ENCODE results near the gene ZNF680.

ZNF680 gene

DNA sequence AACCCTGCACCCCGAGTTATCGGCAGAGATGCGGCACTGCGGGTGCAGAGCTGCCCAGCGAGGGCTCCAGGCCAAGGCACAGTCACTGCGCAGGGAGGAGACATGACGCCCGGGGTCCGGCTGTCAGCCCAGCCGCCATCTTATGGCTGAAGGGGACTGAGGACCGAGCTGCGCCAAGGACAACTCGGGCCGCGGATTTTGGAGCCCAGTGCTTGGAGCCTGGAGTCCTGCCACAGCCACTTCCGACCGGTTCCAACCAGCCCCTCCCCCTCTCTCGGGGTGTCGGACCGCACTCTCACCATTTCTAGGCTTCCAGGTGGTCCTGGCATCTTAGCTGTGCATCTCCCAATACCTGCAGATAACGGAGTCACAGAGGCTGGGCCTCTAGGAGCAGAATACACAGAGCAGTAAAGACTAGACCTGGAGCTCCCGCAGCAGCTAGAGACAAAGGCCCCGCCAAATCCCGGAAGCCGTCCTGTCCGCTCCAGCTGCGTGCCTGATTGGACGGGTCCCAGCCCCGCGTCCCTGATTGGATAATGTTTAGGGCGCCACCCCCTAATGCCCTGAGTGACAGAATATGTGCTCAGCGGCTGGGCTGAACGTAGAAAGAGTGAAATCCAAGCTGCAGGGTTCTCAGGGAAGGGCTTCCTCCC is at the start of gene ZNF680:
Gene ZNF680 (minus strand): TSS at position 446 of the 653 bp plus-strand sequence. CDS start 117 bp downstream, at position 329.
- DNase-seq = peak; percentile 72 to 98 (median 94)

DNA sequence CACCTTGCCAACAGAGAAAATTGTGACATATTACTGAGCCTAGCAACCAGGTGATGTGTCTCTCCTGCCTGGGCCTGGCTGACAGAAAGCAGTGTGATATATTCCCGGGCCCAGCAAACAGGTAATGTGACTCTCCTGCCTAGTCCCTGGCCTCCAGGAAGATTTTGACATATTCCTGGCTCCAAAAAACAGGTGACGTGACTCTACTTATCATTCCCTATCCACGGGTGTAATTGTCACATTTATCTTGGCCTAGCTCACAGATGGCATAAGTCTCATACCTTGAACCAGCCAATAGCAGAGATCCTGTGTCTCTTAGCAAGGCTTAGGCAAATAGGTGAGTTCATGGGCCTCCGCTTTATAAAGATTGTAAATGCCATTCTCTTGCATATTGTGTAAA is 49.6 kb upstream of the ZNF680 start:
- DNase-seq = no peak

DNA sequence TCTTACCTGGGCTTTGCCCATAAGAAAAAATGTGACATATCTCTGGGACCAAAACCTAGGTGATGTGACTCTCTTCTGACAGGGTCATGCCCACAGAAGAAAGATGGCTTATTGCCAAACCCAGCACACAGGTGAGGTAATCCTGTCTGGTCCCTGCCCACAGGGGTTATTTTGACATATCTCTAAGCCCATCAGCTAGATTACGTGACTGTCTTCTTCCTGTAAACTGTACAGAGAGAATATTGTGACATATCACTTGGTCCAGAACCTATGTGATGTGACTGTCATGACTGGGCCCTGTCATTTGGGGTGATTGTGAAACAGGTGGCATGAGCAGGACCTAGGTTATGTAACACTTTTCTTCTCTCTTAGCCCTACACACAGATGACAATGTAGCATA is 48.8 kb upstream of the ZNF680 start:
- DNase-seq = no peak

DNA sequence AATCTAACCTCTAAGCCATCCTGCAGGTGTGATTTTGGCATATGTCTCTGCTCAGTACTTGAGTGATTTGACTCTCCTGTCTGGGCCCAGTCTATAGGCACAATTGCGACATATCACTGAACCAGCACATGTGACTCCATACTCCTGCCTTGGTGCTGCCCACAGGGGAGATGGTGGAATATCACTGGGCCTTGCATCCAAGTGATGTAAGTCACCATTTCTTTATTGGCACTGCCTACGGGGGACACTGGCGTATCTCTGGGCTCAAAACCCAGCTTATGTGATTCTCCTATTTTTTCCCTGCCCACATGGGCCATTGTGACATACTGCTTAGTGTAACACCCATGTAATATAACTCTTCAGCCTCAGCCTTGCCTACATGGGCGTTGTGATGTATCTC is 48.1 kb upstream of the ZNF680 start:
- DNase-seq = no peak

DNA sequence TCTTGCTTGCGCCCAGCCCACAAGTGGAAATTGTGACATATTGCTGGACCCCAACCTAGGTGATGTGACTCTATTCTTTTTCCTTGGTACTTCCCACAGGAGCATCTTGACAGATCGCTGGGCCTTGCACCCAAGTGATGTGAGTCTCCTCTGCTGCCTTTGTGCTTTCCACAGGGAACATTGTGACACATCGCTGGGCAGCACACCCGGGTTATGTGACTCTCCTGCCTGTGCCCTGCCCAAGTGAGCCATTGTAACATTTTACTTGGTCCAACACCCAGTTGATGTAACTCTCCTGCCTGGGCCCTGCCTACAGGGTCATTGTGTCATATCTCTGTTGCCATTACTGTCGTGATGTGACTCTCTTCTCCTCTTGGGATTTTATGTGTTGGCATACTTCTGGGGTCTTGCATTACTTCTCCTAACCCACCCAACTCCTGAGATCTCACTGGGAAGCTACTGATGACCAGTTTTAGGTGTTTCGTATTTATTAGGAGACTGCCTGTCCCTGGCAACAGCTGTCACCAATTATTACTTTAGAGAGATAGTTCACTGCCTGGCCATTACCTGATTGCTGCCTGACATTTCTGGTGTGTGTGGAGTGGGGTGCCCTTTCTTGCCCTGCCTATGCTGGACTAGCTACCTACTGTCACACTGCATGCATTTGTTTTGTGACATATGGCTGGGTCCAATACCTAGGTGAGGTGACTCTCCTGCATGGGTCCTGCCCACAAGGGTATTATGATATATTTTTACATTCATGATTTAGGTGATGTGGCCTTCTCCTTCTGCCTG is 45.4 kb upstream of the ZNF680 start:
- no peak for DNase-seq

DNA sequence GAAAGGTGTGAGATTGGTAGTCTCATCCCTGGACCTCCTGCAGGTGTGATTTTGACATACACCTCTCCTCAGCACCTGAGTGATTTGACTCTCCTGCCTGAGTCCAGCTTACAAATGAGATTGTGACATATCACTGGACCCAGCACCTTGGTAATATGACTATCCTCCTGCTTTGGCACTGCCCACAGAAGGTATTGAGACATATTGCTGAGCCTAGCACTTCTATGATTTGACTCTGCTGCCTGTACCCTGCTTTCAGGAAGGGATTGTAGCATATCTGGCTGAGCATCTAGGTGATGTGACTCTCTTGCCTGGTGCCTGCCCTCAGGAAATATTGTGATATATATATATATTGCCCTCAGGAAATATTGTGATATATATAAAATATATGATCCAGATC is 43.5 kb upstream of the ZNF680 start:
- DNase-seq = no peak

DNA sequence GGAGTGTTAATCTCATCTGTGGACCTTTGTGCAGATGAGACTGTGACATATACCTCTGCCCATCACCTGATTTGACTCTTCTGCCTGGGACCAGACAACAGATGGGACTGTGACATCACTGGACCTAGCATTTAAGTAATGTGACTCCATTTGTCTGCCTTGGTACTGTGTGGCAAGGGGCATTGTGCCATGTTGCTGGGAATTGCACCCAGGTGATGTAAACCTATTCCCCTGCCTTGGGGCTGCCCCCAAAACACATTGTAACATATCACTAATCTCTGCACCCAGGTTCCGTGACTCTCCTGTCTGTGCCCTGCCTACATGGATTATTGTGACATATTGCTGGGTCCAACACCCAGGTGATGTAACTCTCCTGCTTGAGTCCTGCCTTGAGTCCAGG is 40.4 kb upstream of the ZNF680 start:
- no peak for DNase-seq

DNA sequence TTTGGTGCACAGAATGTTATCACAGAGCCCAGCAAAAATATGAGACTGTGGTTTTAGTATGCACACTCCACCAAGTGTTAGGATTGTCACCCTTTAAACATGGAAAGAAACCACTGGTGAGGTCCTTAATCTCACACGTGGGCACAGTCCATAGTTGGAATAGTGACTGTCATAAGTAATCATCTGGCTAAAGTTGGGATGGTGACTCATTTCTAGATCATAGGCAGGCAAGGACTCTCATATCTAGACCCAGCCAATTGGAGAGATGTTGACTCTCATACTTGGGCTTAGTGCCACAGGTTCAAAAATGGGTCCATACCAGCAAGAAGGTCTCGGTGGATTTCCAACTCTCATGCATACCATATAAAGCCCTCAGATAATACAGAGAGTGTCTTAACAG is 39.6 kb upstream of the ZNF680 start:
- DNase-seq = no peak

DNA sequence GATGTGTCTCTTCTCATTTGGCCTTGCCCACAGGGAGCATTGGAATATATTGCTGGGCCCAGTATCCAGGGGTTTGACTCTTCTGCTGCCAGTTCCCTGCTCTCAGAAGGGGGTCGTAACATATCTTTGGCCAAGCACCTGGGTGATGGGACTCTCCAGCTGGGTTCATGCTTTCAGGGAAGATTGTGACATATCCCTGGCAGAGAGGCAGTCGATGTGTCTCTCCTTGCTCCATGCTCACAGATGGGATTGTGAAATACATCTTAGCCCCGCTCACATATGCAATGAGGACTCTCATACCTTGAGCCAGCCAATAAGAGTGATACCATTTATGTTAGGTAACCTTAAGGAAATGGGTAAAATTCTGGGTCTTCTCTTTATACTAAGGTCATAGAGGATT is 39.2 kb upstream of the ZNF680 start:
- DNase-seq = no peak

DNA sequence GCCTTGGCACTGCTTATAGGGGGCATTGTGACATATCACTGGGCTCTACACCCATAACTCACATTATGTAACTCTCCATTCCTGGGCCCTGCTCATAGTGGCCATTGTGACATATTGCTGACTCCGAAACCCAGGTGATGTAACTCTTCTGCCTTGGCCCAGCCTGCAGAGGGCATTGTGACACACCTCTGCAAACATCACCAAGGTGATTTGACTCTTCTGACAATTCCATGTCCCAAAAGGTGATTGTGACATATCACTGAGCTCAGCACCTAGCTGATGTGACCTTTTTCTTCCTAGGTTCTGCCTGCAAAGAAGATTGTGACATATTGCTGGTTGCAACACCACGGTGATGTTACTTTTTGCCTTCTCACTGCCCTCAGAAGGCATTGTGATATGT is 36.5 kb upstream of the ZNF680 start:
- DNase-seq = no peak

DNA sequence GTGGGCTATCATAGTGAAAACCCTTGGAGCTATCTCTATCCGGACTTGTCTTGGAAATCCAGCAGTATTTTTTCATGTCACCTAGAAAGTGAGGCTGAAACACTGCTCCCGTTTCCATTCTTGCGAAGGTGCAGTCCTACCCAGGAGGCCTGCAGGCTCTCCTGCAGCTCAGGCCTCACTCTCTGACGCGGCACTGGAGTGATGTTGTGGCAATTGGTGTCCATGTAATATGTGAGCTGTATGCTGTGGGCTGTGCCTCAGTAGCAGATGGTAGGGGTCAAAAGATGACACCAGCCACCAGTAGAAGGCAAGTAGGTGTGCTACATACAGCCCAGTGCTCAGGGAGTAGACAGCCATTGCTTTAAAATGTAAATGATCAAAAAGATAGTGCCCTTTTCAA is 28.1 kb upstream of the ZNF680 start:
- DNase-seq = no peak

DNA sequence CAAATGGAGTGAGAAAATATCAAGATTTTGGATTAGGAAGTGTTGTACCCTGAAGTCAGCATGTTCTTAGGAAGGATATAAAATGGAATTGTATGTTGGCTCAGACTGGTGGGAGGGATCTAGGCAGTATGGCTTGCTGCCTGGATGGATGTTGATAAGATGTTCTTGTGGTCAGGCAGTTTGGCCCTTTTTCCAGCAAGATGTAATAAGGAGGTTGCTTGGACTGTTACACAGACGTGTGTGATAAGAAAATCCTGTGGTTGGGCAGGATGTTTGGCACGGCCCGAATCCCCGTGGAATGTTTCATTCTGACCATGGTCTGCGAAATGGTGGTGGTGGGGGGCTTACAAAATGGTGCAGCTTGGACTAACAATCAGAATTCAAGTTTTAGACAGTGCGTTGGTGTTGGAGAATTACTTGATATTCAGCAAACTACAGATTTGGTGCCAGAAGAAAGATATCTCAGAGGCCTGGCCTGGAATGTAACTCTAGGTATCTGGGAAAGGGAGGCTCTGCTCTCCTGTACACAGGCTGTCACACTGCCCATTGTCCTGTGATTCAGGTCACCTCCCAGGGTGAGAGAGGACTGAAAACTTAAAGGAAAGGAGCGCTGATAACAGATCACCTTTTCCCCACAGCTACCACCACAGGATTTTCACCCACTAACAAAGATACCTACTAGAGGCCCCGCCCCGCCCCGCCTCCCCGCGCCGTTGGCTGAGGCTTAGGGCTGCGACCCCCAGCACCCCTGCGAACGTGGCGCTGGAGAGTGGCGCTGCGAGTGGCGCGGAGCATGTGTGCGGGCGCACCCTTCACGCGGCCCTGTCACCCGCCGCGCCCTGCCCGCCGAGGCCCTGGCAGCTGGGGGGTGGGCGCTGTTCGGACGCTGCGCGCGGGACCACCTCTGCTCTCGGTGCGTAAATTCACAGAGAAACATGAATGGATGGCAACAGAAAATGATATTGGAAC is 19.3 kb upstream of the ZNF680 start:
- DNase-seq = no peak

DNA sequence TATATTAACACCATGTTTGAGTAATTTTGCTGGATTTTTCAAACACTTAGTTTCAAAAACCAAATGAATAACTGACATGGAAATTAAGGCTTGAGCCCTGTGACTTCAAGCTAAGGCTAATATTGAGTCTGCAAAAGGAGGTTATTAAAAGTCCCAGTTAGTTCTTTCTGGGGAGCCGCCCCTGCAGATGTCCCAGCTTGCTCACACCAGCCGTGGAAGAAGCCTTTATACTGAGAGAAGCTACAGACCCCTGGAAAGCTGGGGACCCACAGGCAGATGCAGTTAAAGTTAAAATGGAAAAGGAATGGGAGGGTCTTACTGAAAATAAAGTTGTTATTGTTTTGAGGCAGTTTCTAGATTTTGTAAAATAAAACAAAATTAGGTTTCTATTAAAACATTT is 18.5 kb upstream of the ZNF680 start:
- no peak for DNase-seq

DNA sequence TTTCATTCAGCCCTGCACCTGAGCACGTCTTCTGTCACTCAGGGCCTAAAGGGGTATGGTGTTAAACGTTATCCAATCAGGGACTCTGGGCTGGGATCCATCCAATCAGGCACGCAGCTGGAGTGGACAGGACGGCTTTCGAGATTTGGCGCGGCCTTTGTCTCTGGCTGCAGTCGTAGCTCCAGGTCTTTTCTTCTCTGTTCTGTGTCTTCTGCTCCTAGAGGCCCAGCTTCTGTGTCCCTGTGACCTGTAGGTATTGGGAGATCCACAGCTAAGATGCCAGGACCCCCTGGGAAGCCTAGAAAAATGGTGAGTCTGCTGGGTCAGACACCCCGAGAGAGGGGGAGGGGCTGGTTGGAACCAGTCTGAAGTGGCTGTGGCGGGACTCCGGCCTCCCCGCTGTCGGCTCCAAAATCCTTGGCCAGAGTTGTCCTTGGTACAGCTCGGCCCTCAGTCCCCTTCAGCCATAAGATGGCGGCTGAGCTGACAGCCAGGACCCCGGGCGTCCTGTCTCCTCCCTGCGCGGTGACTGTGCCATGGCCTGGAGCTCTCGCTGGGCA is 11.7 kb upstream of the ZNF680 start:
- DNase-seq = peak in 33 of 58 donors; percentile 5 to 68 (median 28)

DNA sequence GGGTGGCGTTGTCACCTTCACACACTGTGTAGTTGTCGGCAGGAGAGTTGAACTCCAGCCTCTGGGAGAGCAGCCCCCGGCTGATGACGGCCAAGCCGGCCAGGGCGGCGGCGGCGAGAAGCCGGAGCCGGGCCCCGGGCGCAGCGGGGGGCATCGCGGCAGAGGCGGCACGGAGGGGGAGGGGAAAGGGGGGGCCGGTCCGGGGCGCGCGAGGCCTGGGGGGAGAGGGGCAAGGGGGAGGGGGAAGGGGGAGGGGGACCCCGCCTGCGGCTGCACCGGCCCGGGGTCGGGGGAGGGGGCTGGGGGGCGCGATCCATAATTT is 7.4 kb upstream of the ZNF680 start:
- peak in 1 of 58 donors; percentile 19 for DNase-seq

DNA sequence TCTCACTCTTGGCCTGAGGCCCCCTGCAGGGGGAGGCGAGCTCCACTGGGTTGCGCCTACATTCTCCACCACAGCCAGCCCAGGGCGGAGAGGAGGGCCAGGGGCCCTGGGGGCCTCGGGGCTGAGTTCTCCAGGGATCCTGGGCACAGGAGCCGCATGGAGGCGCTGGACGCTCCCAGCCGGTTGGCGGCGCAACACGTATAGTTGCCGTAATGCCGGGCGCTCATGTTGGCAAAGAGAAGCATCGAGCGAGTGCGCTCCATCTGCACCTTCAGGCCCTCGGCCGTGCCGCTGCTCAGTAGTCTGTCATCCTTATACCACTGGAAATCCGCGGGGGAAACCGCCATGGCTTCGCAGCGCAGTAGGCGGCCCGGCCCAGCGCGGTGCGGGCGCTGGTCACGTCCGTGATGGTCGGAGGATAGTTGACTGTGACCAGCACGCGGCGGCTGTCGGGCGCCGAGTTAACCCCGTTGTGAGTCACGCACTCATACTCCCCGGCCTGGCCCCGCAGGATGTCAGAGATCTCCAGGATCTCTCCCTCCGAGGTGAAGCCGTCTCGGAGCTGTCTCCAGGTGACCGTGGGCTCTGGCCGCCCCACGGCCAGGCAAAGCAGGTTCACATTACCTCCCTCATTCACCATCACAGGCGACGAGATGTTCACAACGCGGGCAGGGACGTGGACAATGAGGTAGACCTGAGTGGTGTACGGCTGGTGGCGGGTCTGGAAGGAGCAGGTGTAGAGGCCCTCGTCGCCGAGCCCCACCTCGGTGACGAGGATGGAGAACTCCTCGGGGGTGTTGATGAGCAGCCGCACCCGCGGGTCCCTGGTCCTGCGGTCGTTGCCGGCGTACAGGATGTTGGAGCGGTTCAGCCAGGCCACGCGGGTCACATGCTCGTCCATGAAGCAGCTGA is 6.8 kb upstream of the ZNF680 start:
- peak in 25 of 58 donors; percentile 5 to 49 (median 22) for DNase-seq

DNA sequence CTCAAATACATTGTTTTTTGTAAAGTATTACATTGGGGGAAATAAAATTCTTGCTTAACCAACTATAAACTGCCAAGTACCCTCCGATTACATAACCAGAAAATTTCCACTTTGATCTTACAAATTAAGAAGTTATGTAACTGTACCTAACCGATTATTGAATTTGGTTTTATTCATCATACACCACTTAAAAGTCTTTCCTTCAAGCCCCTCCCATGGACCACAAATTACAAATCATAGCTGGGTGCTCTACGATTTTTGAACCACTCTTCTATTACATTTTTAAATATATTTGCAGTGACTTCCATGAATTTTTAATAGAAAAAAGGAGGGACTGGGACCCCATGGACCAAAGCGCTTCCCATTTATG is 630 bp downstream of the ZNF680 start:
- DNase-seq = no peak

DNA sequence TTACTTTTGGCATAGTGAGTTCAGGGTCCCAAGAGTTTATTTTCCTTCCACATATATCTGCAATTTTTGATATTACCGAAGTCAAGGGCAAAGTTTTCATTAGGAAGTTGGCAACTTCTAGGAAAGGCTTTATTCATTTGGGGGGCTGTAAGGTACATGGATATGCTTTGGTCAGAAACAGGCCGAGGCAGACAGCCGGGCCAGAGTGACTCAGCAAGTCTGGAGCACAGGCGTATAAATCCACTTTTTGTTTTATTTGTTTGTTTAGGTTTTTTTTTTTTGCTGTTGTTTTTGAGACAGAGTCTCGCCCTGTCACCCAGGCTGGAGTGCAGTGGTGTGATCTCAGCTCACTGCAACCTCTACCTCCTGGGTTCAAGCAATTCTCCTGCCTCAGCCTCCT is 3.7 kb downstream of the ZNF680 start:
- DNase-seq = peak in 20 of 58 donors; percentile 7 to 56 (median 16)

DNA sequence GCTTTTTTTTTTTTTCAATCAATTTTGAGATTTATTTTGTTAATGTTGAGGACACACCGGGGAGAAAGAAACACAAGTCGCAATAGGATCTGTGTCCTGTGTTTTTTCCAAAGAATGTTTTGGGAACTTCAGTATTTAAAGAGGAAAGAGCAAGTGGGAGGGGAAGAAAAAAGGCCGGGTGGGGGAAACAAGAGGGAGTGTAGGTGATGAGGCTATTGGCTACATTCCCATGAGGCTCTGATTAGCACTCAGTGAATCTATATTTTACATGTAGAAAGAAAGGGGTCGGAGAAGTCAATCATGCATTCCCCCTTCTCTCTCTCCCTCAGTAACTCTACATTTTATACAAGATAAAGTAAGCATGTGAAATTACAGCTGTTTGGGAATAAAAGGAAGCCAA is 4.1 kb downstream of the ZNF680 start:
- DNase-seq = no peak

DNA sequence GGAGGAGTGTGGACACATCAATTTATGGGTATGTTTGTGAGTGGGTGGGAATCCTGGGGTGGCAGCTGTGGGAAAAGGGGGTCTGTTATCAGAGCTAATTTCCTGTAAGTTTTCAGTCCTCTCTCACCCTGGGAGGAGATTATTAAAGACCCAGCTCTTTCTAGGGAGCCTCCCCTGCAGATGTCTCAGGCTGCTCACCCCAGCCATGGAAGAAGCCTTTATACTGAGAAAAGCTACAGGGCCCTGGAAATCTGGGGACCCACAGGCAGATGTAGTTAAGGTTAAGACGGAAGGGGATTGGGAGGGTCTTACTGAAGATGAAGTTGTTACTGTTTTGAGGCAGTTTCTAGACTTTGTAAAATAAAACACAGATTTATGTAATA is 4.6 kb downstream of the ZNF680 start:
- DNase-seq = no peak
